ENCODE data around the gene CPED1.

The CPED1 gene

GRCh38 chr7:121323515-121324302 is 335.2 kb downstream of the CPED1 start:
- H3K4me3 ChIP-seq (ENCODE audit: insufficient read depth in 1 of 2, low read depth in 1 of 2, low read length in 2 of 2) = no peak overlapping the region
- no peak overlapping the region for H2AFZ ChIP-seq (ENCODE audit: low read depth, low read length)
- H3K4me2 ChIP-seq (ENCODE audit: low read length, poor library complexity, severe bottlenecking) = no peak overlapping the region
- H3K14ac ChIP-seq (ENCODE audit: low read length in 2 of 2) = no peak overlapping the region
- no peak overlapping the region for H2AK5ac ChIP-seq (ENCODE audit: low read length, severe bottlenecking)
- H4K8ac ChIP-seq (ENCODE audit: low read length) = no peak overlapping the region
- H2BK12ac ChIP-seq (ENCODE audit: low read length in 2 of 2) = no peak overlapping the region
- no peaks in the 10 kb centered on the region for H3K9me3 ChIP-seq (ENCODE audit: control insufficient read depth, low read length)
- H3K9ac ChIP-seq (ENCODE audit: low read length) = no peak overlapping the region
- no peak overlapping the region for H4K91ac ChIP-seq (ENCODE audit: low read length)
- H2BK5ac ChIP-seq (ENCODE audit: low read depth, low read length, poor library complexity, severe bottlenecking) = no peak overlapping the region
- H3K18ac ChIP-seq (ENCODE audit: low read depth in 1 of 2, low read length in 2 of 2) = no peak overlapping the region
- H3K36me3 ChIP-seq (ENCODE audit: control insufficient read depth in 1 of 2, insufficient read depth in 2 of 2, low read depth in 1 of 2, low read length in 2 of 2) = no peaks in the 10 kb centered on the region
- no peak for DNase-seq
- 52% methylated on average over 4 of the region's 5 CpGs for WGBS
- H3K4ac ChIP-seq (ENCODE audit: low read depth in 1 of 2, low read length in 2 of 2) = no peak overlapping the region
- no peak overlapping the region for H2BK120ac ChIP-seq (ENCODE audit: low read depth, low read length)
- peaks cover 14 to 15% of the 10 kb centered on the region in 2 experiments for H3K27me3 ChIP-seq (ENCODE audit: control insufficient read depth in 1 of 2, insufficient read depth in 1 of 2, low read length in 2 of 2)
- H2BK15ac ChIP-seq (ENCODE audit: low read depth, poor library complexity, severe bottlenecking) = no peak overlapping the region
- no peak overlapping the region for H3K23ac ChIP-seq (ENCODE audit: low read length in 2 of 2)
- no peaks in the 10 kb centered on the region for H3K79me1 ChIP-seq (replicated peaks; ENCODE audit: low read length, poor library complexity, severe bottlenecking)
- no peak overlapping the region for H3K27ac ChIP-seq (ENCODE audit: low read length, poor library complexity, severe bottlenecking)
- peaks cover under 1% of the 10 kb centered on the region for H3K4me1 ChIP-seq (ENCODE audit: control insufficient read depth, insufficient read depth, low read depth, low read length)

GRCh38 chr7:121327671-121328070 is 339.2 kb downstream of the CPED1 start:
- Histone ChIP-seq H3K14ac (ENCODE audit: low read length in 2 of 2) (no peak overlapping the region), H2BK120ac (ENCODE audit: low read depth, low read length) (no peak overlapping the region), H2AK5ac (ENCODE audit: low read length, severe bottlenecking) (no peak overlapping the region), H3K9ac (ENCODE audit: low read length) (no peak overlapping the region), H3K9me3 (ENCODE audit: control insufficient read depth, low read length) (no peaks in the 10 kb centered on the region), H3K23ac (ENCODE audit: low read length in 2 of 2) (no peak overlapping the region), H3K4ac (ENCODE audit: low read depth in 1 of 2, low read length in 2 of 2) (no peak overlapping the region), H3K18ac (ENCODE audit: low read depth in 1 of 2, low read length in 2 of 2) (no peak overlapping the region), H3K79me1 (replicated peaks; ENCODE audit: low read length, poor library complexity, severe bottlenecking) (no peaks in the 10 kb centered on the region), H4K91ac (ENCODE audit: low read length) (no peak overlapping the region), H2AFZ (ENCODE audit: low read depth, low read length) (no peak overlapping the region), H2BK5ac (ENCODE audit: low read depth, low read length, poor library complexity, severe bottlenecking) (no peak overlapping the region), H2BK15ac (ENCODE audit: low read depth, poor library complexity, severe bottlenecking) (no peak overlapping the region), H3K4me3 (ENCODE audit: insufficient read depth in 1 of 2, low read depth in 1 of 2, low read length in 2 of 2) (no peak overlapping the region), H2BK12ac (ENCODE audit: low read length in 2 of 2) (no peak overlapping the region), H3K4me1 (ENCODE audit: control insufficient read depth, insufficient read depth, low read depth, low read length) (peaks cover 19% of the 10 kb centered on the region), H3K36me3 (ENCODE audit: control insufficient read depth in 1 of 2, insufficient read depth in 2 of 2, low read depth in 1 of 2, low read length in 2 of 2) (no peaks in the 10 kb centered on the region), H3K27ac (ENCODE audit: low read length, poor library complexity, severe bottlenecking) (no peak overlapping the region), H3K27me3 (ENCODE audit: control insufficient read depth in 1 of 2, insufficient read depth in 1 of 2, low read length in 2 of 2) (peaks cover 22 to 32% of the 10 kb centered on the region in 2 experiments), H4K8ac (ENCODE audit: low read length) (no peak overlapping the region), H3K4me2 (ENCODE audit: low read length, poor library complexity, severe bottlenecking) (no peak overlapping the region)
- no peak for DNase-seq
- WGBS = 85% methylated on average over 3 of the region's 5 CpGs

- Histone ChIP-seq H2BK120ac (ENCODE audit: low read depth, low read length) (no peak within 1 kb of the TSS), H4K8ac (ENCODE audit: low read length) (no peak within 1 kb of the TSS), H2BK5ac (ENCODE audit: low read depth, low read length, poor library complexity, severe bottlenecking) (no peak within 1 kb of the TSS)
These were observed 340.1 kb downstream of the CPED1 start, which contains the start of gene WNT16 for GRCh38 chr7:121328508-121329190. TSS of gene WNT16 (plus strand) at chr7:121329000. CDS start at chr7:121329293, 293 bp downstream.

More at GRCh38 chr7:121328508-121329190, 340.1 kb downstream of the CPED1 start, which contains the start of gene WNT16:
- no peak within 1 kb of the TSS for H3K27ac ChIP-seq (ENCODE audit: low read length, poor library complexity, severe bottlenecking)
- no peaks in the 10 kb centered on the region for H3K79me1 ChIP-seq (replicated peaks; ENCODE audit: low read length, poor library complexity, severe bottlenecking)
- no peak within 1 kb of the TSS for H2AFZ ChIP-seq (ENCODE audit: low read depth, low read length)
- H4K91ac ChIP-seq (ENCODE audit: low read length) = no peak within 1 kb of the TSS
- no peak for DNase-seq
- H2BK15ac ChIP-seq (ENCODE audit: low read depth, poor library complexity, severe bottlenecking) = no peak within 1 kb of the TSS
- peak within 1 kb of the TSS; percentile 95 for H3K4me2 ChIP-seq (ENCODE audit: low read length, poor library complexity, severe bottlenecking)
- no peak within 1 kb of the TSS for H3K14ac ChIP-seq (ENCODE audit: low read length in 2 of 2)
- peaks cover 21 to 32% of the 10 kb centered on the region in 2 experiments for H3K27me3 ChIP-seq (ENCODE audit: control insufficient read depth in 1 of 2, insufficient read depth in 1 of 2, low read length in 2 of 2)
- H3K4me1 ChIP-seq (ENCODE audit: control insufficient read depth, insufficient read depth, low read depth, low read length) = peaks cover 19% of the 10 kb centered on the region
- no peak within 1 kb of the TSS for H3K23ac ChIP-seq (ENCODE audit: low read length in 2 of 2)
- H3K18ac ChIP-seq (ENCODE audit: low read depth in 1 of 2, low read length in 2 of 2) = no peak within 1 kb of the TSS
- no peaks in the 10 kb centered on the region for H3K36me3 ChIP-seq (ENCODE audit: control insufficient read depth in 1 of 2, insufficient read depth in 2 of 2, low read depth in 1 of 2, low read length in 2 of 2)
- 39% methylated on average over 18 of the region's 27 CpGs for WGBS
- H3K9me3 ChIP-seq (ENCODE audit: control insufficient read depth, low read length) = no peaks in the 10 kb centered on the region
- no peak within 1 kb of the TSS for H2AK5ac ChIP-seq (ENCODE audit: low read length, severe bottlenecking)
- peak within 1 kb of the TSS; percentile 28 for H3K9ac ChIP-seq (ENCODE audit: low read length)
- H3K4ac ChIP-seq (ENCODE audit: low read depth in 1 of 2, low read length in 2 of 2) = no peak within 1 kb of the TSS
- peak within 1 kb of the TSS; percentile 17 to 75 for H3K4me3 ChIP-seq (ENCODE audit: insufficient read depth in 1 of 2, low read depth in 1 of 2, low read length in 2 of 2)
- no peak within 1 kb of the TSS for H2BK12ac ChIP-seq (ENCODE audit: low read length in 2 of 2)

Data from mesenchymal stem cell (in vitro differentiated cells and primary cell).